ENCODE measurements around the gene DHFR.

DHFR gene

DNA sequence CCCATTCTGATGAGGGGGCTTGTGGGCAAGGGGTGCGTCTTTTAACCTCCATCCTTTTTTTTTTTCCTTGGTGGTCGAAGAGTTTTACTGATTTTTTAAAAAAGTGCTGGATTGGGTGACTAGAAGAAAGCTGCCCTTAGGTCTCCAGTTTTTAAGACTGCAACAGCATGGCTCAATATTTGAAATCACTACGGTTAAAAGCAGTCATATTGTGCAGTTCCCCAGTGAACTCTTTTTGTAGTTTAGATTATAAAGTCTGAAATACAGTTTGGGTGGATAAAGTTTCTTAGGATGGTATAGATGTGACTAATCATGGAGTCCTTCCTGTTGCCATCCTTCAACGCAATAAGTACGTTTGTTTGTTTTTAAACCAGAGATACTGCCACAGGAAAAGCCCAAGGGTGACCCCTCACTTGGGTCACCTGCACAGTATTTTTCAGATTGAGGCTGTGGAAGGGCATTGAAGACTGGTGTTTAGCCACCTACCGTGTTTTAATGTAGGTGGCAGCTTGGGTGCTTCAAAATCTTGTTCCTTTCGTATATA is 520 bp upstream of the DHFR start:
- DNase-seq (ENCODE audit: low read depth in 2 of 2, low spot score in 1 of 2), result no peak

DNA sequence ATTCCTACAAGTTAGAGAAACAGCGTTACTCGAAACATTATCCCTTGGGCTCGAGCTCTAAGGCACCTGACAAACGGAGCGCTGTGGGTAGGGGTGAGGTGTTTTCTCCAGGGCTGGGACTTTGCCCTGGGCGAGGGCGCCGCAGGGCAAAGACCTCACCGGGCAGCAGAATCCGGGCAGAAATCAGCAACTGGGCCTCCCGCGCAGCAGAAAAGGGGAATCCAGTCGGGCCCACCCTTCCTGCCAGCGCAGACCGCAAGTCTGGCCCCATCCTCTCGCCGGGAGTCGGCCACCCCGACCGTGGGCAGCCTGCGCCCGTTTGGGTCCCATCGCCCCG is 761 bp downstream of the DHFR start:
- DNase-seq (ENCODE audit: low read depth in 2 of 2, low spot score in 1 of 2), result no peak

DNA sequence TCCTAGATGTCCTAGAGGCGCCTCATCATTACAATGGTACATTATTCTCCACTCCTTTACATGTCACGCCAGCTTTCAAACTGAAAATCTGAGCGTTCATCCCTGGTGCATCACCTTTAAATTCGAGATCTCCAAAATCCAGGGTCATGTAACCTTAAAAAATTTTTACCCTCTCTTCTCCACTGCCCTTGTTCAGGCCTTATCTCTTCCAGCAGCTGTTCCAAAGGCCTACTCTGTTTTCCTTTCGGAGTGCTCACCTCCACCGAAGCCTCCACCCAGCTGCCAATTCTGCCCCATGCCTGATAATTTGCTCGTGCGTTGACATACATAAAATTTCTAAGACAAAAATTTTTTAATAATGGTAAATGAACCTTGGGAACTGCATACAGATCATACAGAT is 1.3 kb downstream of the DHFR start:
- DNase-seq (ENCODE audit: low read depth in 2 of 2, low spot score in 1 of 2), result no peak

DNA sequence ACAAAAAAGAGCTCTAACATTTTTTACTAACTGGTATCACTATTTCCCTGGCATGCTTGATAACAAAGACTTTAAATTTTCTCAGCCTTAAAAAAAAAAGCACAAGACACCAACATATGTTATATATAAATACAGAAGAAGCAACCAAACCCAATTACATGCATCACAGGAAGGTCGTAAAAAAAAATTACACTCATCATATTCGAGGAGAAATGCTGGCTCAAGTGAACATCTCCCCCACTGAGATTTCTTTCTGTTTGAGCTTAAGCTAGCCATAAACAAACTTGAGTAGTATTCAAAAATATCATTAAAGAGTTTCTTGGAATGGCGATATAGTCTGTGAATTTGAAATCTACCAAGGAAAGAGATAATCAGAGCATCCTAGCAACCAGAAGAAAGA is 7.9 kb downstream of the DHFR start:
- DNase-seq (ENCODE audit: low read depth in 2 of 2, low spot score in 1 of 2), result no peak

DNA sequence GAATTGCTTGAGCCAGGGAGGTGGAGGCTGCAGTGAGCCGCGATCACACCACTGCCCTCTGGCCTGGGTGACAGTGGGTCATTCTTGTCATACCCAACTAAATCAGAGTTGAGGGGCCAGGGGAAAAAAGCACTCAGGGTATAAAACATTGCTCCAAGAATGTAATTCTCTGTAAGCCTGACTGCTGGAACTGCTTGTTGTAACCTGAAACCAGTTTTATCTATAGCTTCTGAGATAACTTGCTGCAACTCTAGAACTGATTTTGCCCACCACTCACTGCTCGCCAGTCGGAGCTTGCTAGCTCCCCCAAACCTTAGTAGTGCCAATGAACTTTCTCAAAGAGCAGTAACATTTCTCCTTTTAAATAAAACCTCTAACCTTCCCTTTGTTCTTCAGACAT is 9.9 kb downstream of the DHFR start:
- no peak for DNase-seq (ENCODE audit: low read depth in 2 of 2, low spot score in 1 of 2)

DNA sequence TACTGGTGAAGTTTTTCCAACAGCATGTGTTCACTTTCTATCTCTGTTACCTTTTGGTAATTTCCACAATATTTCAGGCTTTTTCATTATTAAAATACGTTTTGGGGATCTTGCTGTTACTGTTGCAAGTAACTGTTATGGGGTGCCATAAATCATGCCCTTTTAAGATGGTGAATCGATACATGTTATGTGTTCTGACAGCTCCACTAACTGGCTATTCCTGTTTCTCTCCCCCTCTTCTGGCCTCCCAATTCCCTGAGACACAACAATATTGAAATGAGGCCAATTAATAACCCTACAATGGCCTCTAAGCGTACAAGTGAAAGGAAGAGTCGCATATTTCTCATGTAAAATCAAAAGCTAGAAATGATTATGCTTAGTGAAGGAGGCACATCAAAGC is 13.4 kb downstream of the DHFR start:
- DNase-seq (ENCODE audit: low read depth in 2 of 2, low spot score in 1 of 2), result no peak

DNA sequence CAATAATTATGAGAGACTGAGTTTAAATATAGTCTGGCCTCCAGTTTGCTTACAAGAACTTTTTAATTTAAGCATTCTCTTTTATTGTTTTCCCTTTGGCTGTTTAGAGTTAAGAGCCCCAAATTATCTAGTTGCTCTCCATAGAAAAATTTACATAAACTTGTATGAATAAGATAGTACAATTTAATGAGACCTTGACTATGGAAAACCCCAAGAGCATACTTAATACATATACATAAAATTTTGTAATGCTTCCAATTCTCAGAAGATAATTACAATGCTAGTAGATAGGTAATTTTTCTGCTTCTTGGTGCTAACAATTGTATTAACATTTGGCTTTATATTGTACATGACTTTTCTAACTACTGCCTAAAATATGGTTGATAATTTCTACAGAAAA is 20.6 kb downstream of the DHFR start:
- DNase-seq (ENCODE audit: low read depth in 2 of 2, low spot score in 1 of 2), result no peak

DNA sequence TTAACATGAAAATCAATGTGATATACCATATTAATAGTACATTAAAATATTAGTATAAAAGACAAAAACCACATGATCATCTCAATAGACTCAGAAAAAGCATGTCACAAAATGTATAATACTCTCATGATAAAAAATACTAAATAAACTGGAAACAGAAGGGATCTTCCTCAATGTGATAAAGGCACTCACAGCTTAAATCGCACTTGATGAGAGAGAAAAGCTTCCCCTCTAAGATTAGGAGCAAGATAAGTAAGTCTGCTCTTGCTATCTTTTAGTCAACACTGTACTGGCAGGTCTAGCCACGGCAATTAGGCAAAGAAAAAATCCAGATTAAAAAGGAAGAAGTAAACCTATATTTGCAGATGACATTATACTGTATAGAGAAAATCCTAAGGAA is 22.1 kb downstream of the DHFR start:
- DNase-seq (ENCODE audit: low read depth in 2 of 2, low spot score in 1 of 2), result no peak

DNA sequence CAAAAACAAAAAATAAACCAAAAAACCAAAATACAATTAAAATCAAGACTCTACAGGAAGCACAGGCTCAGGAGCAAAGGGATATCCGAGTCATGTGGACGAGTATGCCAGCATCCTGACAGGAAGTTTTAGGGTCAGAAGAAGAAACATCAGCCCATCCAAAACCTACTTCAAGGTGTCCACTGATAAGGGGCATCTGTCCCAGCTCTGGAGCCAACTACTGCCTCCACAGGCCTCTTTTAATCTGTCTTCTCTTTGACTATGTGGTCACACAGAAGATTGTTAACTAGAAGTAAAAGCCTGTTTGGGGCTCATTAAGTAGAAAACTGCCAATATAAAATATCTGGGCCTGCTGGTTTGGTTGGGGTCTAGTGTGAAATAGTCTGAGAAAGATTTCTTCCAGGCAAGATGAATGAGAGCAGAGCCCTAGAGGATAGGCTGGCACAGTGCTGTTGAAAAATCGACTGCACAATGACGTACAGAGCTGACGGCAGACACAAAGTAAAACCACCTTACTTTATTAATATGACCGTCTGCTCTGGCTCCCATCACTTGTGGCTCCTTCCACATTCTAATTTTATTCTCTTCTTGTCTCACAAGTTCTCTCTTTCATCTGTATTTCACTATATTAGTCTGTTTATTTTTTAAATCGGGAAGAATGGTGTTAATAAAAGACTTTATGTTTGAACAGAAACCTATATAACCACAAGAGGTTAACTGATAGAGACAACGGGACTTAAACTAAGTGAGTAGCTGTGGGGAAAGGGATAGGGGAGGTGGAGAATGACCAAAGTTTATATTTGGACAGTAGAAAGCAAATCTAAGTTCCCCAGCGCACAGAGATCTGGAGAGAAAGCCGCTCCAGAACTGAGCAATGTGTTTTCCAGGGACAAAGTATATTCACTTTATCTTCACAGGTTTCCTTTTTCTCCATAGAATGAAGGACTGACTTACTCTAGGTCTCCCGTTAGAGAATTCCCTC is 23.2 kb downstream of the DHFR start:
- no peak for DNase-seq (ENCODE audit: low read depth in 2 of 2, low spot score in 1 of 2)

DNA sequence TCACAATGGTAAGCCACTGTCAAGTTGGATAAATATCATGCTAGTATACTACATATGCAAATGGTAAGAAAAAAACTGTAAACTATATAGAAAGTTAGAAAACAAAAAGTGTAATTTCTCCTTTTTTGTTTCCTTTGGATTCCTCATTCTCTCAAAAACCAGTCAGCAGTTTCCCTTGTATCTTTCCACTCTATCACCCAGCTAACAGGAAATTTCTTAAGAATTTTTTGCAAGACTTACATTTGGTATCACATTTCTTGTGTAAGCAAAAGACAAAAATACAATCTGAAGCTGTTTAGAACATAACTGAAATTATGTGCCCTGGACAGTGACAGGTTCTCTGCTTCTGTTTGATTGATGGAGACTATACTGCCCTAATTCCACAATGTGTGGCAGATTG is 25.5 kb downstream of the DHFR start:
- no peak for DNase-seq (ENCODE audit: low read depth in 2 of 2, low spot score in 1 of 2)

DNA sequence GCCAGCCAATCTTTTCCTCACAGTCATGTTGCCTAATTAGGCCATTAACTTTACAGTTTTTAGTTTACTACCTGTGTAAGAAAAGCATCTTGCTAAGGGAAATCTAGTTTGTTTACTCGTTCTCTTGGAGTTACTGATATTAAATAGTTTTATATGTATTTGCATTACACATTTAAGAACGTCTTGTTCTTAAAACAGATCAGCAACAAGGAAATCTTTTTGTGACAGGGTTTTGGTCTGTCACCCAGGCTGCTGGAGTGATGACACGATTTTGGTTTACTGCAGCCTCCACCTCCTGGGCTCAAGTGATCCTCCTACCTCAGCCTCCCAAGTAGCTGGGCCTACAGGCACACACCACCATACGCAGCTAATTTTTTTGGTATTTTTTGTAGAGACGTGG is 29.6 kb downstream of the DHFR start:
- no peak for DNase-seq (ENCODE audit: low read depth in 2 of 2, low spot score in 1 of 2)

DNA sequence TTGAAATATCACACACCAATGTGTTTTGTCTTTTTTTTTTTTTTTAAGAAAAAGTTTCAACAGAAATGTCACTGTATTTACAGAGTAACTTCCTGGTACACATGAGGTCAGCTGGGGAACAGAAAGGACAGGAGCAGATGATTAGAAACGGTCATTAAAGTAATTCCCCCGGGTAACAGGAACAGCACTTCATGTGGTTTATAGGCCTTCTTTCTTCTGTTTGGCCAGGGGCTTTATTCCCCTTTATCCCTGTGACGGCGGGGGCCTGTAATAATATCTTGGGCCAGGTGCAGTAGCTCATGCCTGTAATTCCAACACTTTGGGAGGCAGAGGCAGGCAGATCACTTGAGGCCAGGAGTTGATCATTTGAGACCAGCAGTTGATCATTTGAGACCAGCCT is 30.8 kb downstream of the DHFR start:
- DNase-seq (ENCODE audit: low read depth in 2 of 2, low spot score in 1 of 2), result no peak

DNA sequence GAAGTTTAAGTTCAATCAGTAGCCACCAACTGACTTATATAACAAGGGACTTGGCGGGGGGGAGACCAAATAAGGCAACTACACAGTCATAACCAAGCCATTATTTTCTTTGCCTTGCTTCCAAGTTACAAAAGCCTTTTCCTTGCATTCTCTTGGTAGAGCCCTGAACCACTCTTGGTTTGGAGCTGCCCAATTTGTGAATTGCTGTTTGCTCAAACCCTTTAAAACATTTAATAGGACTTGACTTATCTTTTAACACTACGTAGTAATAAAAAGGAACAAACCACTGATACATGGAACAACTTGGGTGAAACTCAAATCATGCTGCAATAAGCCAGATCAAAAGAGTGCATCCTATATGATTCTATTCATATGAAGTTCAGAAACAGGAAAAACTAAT is 32.0 kb downstream of the DHFR start:
- no peak for DNase-seq (ENCODE audit: low read depth in 2 of 2, low spot score in 1 of 2)

DNA sequence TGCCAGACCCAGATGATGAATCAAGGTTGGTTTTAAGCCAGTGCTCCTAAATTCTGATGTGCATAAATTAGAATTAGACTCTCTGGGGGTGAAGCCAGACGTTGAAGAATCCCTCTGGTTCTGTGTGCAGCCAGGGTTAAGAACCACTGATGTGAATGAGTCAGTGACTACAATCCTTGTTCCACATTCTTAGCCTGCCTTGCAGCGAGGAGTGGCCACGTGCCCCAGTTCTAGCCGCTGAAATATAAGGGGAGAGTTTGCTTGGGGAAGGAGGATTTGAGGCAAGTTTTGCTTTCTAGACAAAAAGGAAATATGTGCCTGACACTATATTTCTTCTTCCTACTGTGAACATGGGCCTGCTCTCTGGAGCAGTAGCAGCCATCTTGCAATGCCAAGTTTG is 34.6 kb downstream of the DHFR start:
- DNase-seq (ENCODE audit: low read depth in 2 of 2, low spot score in 1 of 2), result no peak

DNA sequence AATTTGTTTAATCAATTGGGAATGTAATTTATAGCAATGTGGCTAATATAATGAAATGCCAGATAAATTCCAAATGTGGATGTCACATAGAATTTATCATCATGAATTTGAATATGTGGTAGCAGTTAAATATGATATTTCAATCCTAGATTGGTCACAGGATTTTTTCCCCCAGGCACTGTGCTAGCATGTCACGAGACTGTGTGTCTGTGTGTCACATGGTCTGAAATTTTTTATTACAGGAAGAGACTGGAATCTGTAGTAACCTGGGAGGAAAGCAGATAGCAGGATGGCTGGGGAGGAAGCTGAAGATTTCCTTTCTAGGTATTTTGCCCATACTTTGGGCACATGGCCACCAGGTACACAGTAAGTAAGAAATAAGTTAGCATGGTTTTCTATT is 35.7 kb downstream of the DHFR start:
- DNase-seq (ENCODE audit: low read depth in 2 of 2, low spot score in 1 of 2), result no peak

DNA sequence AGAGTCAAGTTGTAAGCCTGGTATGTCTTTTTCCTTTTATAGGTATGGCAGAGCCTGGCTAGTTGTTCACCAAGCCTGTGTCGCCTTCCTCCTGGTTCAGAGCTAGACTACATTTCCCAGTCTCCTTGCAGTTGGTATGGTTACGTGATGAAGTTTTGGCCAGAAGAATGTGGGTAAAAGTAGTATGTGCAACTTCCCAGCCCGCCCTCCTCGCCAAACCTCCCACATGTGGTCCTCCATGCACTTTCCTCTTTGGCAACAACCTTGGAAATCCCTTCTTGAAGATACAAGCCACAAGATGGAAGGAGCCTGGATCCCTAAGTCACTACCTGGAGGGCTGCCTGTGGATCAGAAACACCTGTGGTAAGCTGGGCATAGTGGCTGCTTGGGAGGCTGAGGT is 36.3 kb downstream of the DHFR start:
- DNase-seq (ENCODE audit: low read depth in 2 of 2, low spot score in 1 of 2), result no peak

DNA sequence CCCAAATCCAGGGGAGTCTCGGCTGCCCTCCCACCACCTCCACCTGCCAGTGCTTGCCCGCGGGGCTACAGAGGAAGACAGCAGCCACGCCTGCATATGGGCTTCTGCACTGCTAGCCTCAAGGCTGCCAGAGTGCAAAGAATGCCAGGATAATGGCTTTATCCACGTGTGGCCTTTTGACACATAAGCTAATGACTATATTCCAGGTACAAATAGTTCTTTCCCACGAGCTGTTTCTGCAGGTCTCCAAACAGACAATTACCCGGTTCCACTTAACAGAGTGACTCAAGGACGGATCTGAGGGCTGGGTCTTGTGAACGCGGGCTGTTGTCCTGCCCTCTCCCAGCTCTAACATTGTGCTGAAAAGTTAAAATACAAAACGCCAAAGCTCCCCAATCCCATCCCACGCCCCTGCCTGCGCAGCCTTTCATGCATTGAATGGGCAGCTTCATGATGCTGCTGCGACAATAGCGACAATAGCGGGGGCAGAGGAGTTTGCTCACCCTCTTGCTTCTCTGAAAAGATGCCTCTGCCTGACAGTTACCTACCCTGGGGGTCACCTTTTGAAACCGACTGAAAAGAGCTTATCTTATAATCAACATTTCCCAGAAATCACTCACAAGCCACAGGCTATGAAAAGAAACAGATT is 39.4 kb downstream of the DHFR start:
- no peak for DNase-seq (ENCODE audit: low read depth in 2 of 2, low spot score in 1 of 2)

DNA sequence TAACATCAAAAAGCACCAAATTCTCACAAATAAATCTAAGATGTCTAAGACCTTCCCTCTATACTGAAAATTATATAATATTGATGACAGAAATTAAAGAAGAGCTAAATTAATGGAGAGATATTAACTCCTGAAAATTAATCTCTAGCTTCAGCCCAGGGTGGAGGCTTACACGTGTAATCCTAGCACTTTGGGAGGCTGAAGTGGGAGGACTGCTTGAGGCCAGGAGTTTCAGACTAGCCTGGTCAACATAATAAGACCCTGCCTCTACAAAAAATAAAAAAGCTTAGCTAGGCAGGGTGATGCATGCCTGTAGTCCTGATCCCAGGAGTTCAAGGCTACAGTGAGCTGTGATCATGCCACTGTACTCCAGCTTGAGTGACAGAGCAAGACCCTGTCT is 45.1 kb downstream of the DHFR start:
- DNase-seq (ENCODE audit: low read depth in 2 of 2, low spot score in 1 of 2), result no peak

DNA sequence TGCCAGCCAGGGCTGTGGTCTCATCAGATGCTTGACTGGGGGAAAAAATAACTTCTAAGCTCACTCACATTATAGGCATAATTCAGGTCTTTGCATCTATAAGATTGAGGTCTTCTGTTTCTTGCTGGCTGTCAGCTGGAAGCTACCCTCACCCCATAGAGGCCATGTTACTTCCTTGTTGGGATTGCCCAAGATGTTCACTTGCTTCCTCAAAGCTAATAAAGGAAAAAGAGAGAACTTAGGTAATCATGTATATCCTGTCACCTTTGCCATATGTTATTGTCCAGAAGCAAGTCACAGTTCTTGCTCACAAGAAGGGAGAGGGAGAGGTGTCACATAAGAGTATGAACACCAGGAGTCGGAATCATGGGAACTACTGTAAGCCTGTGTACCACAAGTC is 46.1 kb downstream of the DHFR start:
- DNase-seq (ENCODE audit: low read depth in 2 of 2, low spot score in 1 of 2), result no peak

DNA sequence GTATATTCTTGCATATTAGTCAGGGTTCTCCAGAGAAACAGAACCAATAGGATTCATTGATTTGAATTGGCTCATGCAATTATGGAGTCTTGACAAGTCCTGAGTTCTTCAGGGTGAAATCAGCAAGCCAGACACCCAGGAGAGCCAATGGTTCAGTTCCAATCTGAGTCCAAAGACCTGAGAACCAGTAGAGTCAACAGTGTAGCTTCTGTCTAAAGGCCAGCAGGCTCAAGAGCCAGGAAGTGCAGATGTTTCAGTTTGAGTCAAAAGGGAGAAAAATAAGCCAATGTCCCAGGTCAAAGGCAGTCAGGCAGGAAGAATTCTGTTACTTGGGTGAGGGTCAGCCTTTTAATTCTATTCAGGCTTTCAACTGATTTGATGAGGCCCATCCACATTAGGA is 47.0 kb downstream of the DHFR start:
- DNase-seq (ENCODE audit: low read depth in 2 of 2, low spot score in 1 of 2), result no peak

DNA sequence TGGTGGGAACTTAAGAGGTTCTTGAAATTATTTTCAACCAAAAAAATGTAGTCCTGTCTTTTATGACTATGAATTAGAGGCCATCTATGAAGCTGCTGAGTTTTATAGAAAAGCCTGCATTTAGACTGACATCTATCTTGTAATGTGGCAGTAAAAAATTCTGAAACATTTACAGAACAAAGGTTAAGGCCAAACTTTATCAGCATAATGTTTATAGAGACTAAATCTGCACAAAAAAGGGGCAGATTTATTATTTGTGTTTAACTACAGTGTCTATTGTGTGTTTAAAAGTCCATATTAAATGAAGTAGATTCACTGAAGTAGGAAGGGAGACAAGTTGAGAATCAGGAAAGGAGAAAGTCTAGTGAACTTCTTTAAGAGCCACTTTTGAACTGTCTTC is 47.4 kb downstream of the DHFR start:
- no peak for DNase-seq (ENCODE audit: low read depth in 2 of 2, low spot score in 1 of 2)

DNA sequence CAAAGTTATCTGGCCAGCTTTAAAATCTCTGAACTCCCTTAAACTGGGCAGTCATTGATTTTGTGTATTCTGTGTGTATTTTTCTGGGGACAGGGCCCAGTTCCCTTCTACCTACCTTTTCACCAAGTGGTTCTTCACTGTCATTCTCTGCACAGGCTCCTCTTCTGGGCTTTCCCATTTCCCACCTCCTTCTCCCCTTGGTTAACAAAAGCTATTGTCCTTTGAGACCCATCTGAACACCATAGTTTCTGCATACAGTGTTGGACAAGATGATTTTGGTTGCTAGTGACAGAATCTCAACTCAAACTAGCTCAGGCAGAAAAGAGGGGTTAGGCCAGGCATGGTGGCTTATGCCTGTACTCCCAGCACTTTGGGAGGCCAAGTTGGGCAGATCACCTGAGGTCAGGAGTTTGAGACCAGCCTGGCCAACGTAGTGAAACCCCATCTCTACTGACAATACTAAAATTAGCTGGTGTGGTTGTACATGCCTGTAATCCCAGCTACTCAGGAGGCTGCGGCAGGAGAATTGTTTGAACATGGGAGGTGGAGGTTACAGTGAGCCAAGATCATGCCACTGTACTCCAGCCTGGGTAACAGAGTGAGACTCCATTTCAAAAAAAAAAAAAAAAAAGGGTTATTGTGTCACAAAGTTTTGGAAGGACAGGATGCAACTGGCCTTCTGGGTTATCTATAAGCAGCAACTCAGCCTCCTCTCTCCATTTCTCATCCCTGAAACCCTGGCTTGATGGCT is 53.7 kb downstream of the DHFR start:
- DNase-seq (ENCODE audit: low read depth in 2 of 2, low spot score in 1 of 2), result no peak

Measured in stimulated activated CD8-positive, alpha-beta memory T cell treated with anti-CD3 and anti-CD28 coated beads, Interleukin-4, amount 100 ng/mL, for 4 hours (primary cell).